Activated naive CD8-positive, alpha-beta T cell treated with anti-CD3 and anti-CD28 coated beads, Interleukin-2, amount 10 ng/mL, durations not matched to agents 7 days and 5 days (primary cell): ENCODE measurements around the gene ARHGEF12. TPM values are rescaled to one million over a fixed set of nuclear protein-coding genes. Genes with fewer than 3 reads are reported as not detected.

Experiments
- ATAC-seq: fragments of 150-1000 bp; cut with Tn5 transposase; one replicate; pipeline ENCODE4 v1.10.0; 2021; ENCODE audit warnings: low read depth, moderate library complexity
- POLR2A ChIA-PET: fragments of 350-600 bp; sonication (Branson Sonifier 250); formaldehyde crosslinking; loops from one replicate; lab custom pipeline; 2021; ENCODE audit warnings: antibody characterized with exemption; lab: Charles Lee
- DNase-seq: peaks from one replicate; pipeline ENCODE4 v3.0.0; 2021
- H3K27ac Mint-ChIP-seq: one replicate; pipeline ENCODE4 v1.8.0; 2022; ENCODE audit warnings: mild to moderate bottlenecking, mixed read lengths
- H3K27me3 Mint-ChIP-seq: one replicate; pipeline ENCODE4 v1.8.0; 2022; ENCODE audit warnings: mild to moderate bottlenecking, moderate library complexity, mixed read lengths
- H3K36me3 Mint-ChIP-seq: one replicate; pipeline ENCODE4 v1.8.0; 2021; ENCODE audit warnings: mild to moderate bottlenecking, mixed read lengths
- H3K4me1 Mint-ChIP-seq: one replicate; pipeline ENCODE4 v1.8.0; 2021; ENCODE audit warnings: mixed read lengths
- H3K4me3 Mint-ChIP-seq: one replicate; pipeline ENCODE4 v1.8.0; 2022; ENCODE audit warnings: mild to moderate bottlenecking, moderate library complexity, mixed read lengths
- H3K9me3 Mint-ChIP-seq: one replicate; pipeline ENCODE4 v1.8.0; 2021; ENCODE audit warnings: mixed read lengths
- total RNA-seq, 2 experiments: library from RNA; stranded (reverse); gene quantifications; one replicate each; pipeline ENCODE4 v1.2.3, GENCODE V29; 2021

Gene ARHGEF12
- total RNA-seq, 2 experiments from 2014 or later = 14.7 to 15.8 TPM

DNA sequence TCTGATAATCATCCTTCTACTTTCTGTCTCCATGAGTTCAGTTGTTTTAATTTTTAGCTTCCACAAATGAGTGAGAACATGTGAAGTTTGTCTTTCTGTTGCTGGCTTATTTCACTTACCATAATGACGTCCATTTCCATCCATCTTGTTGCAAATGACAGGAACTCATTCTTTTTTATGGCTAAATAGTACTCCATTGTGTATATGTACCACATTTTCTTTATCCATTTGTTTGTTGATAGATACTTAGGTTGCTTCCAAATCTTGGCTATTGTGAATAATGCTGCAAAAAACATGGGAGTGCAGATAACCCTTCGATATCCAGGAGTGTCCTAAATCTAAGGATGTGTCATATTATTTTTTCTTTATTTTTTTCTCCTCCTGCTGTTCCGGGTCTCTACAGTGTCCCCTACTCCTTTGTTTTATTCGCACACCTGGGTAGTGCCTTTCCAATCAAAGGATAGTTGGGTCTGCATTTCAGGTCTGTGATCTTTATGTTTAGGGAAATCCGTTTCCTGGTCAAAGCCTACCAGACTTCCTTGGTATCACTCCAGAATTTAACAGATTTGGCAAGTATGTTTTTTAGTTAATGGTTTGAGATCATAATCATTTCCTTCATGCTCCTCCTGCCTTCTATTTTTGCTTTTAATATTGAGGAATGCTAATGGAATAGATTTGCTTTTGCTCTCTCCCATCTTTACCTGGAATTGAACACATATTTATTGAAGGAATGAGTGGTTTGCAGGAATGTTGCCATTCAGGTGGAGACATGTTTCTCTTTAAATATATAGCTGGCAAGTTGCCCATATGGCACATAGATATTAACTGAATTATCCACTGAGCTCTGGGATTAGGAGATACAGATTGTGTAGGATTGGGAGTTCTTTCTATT lies 53.7 kb downstream of the ARHGEF12 start:
- no peaks in the 10 kb centered on the region for H3K36me3 Mint-ChIP-seq
- POLR2A ChIA-PET = interaction anchor here (0.5 kb wide), 1 partner anchor 210 kb away, joined by 3 read pairs; no protein-coding TSS in a partner anchor
- ATAC-seq = no peak
- DNase-seq = no peak
- no peaks in the 10 kb centered on the region for H3K4me1 Mint-ChIP-seq
- H3K27me3 Mint-ChIP-seq = peaks cover 33% of the 10 kb centered on the region
- peaks cover 4% of the 10 kb centered on the region for H3K9me3 Mint-ChIP-seq
- H3K4me3 Mint-ChIP-seq = no peak overlapping the region
- no peak overlapping the region for H3K27ac Mint-ChIP-seq

DNA sequence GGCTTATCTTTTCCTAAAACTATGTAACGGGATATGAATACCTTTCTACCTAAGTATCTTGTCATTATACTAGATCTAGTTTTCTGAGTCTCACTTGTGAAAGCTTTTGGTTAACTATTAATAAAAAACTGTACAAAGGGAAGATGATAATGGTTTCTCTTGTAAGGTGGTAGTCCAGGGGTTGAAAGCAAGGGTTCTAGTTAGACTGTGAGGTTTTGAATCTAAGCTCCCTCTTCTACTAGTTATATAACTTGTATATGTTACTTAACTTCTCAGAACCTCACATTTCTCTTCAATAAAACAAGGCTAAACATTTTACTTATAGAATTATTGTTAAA lies 54.3 kb downstream of the ARHGEF12 start:
- DNase-seq (no peak), ATAC-seq (no peak)
- Mint-ChIP-seq H3K27me3 (peaks cover 36% of the 10 kb centered on the region), H3K4me1 (no peaks in the 10 kb centered on the region), H3K36me3 (no peaks in the 10 kb centered on the region), H3K4me3 (no peak overlapping the region), H3K27ac (no peak overlapping the region), H3K9me3 (peaks cover 4% of the 10 kb centered on the region)
- POLR2A ChIA-PET = no interaction called here

DNA sequence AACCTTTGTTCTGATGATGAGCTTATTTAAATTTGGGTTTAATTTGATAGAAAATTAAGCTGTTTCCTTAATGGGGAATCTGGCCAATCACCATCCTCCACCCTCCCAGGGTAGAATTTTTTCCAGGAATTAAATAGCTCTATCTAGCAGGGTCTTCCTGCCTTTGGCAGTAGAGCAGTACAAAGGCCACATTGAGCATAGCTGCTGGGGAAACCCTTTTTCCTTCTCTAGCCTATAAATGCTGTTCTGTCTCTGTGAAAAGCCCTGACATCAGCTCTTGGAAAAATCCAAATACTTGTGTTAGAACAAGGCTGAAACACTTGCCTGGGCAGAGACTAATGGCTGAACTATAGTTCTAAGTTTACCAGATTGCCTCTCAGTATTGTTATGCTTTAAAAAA lies 55.1 kb downstream of the ARHGEF12 start:
- Mint-ChIP-seq H3K9me3 (peaks cover 4% of the 10 kb centered on the region), H3K27me3 (peaks cover 36% of the 10 kb centered on the region), H3K27ac (no peak overlapping the region), H3K4me3 (no peak overlapping the region), H3K4me1 (no peaks in the 10 kb centered on the region), H3K36me3 (no peaks in the 10 kb centered on the region)
- DNase-seq = no peak
- ATAC-seq = no peak
- POLR2A ChIA-PET = no interaction called here

DNA sequence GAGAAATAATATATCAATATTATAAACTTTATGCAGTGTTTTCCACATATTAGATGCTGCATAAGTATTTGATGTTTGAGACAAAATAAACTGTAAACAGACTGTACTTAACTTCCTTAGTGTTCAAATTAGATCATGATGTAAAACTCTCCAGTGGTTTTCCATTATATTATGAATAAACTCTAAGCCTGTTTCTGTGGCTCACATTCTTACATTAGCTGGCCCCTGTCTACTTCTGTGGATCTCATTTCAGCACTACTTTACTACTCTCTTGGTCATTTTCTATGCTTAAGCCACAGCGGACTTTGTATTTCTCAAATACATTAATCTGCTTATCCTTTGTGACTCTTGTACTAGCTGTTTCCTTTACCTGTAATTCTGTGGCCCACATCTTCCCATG lies 55.6 kb downstream of the ARHGEF12 start:
- no peak for ATAC-seq
- no peaks in the 10 kb centered on the region for H3K4me1 Mint-ChIP-seq
- POLR2A ChIA-PET = no interaction called here
- peaks cover 4% of the 10 kb centered on the region for H3K9me3 Mint-ChIP-seq
- no peak overlapping the region for H3K27ac Mint-ChIP-seq
- no peak overlapping the region for H3K4me3 Mint-ChIP-seq
- H3K27me3 Mint-ChIP-seq = peaks cover 34% of the 10 kb centered on the region
- H3K36me3 Mint-ChIP-seq = no peaks in the 10 kb centered on the region
- no peak for DNase-seq

DNA sequence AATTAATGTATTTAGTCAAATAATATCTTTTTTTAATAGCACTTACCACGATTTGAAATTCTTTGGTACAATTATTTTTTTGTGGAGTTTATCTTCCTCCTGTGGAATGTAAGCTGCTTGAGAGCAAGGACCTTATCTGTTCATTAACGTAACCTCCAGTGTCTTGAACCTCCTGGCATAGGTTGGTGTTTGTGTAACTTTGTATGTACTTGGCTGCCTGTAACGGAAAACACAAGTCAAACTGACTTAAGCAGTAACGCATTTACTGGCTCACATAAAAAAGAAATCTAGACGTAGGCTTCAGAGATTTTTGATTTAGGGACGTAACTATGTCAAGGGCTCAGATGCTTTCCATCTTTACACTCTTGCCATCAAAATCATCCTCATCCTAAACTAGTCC lies 56.1 kb downstream of the ARHGEF12 start:
- no peak overlapping the region for H3K4me3 Mint-ChIP-seq
- H3K27me3 Mint-ChIP-seq = peaks cover 34% of the 10 kb centered on the region
- peaks cover 4% of the 10 kb centered on the region for H3K9me3 Mint-ChIP-seq
- ATAC-seq (no peak), DNase-seq (no peak)
- no peaks in the 10 kb centered on the region for H3K36me3 Mint-ChIP-seq
- H3K27ac Mint-ChIP-seq = no peak overlapping the region
- no peaks in the 10 kb centered on the region for H3K4me1 Mint-ChIP-seq
- POLR2A ChIA-PET = no interaction called here

DNA sequence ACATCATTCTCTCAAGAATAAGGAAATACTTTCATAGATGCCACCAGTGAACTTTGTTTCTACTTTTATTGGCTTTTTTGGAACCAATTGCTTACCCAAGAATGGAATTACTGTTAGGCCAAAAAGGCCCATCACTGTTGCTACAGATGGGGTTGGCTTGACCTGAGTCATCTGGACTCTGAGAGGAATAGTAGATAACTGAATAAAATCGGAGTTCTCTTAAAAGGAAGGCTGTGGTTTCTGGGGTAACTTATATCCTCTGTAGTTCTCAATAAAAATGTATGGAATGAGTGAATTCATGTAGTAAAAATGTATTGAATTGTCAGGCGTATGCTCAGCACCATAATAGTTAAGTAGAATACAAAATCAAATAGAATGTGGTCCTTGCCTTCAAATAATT lies 56.6 kb downstream of the ARHGEF12 start:
- no peak overlapping the region for H3K27ac Mint-ChIP-seq
- POLR2A ChIA-PET = no interaction called here
- peaks cover 36% of the 10 kb centered on the region for H3K27me3 Mint-ChIP-seq
- H3K4me3 Mint-ChIP-seq = no peak overlapping the region
- no peaks in the 10 kb centered on the region for H3K4me1 Mint-ChIP-seq
- H3K36me3 Mint-ChIP-seq = no peaks in the 10 kb centered on the region
- H3K9me3 Mint-ChIP-seq = peaks cover 4% of the 10 kb centered on the region
- ATAC-seq (no peak), DNase-seq (no peak)

DNA sequence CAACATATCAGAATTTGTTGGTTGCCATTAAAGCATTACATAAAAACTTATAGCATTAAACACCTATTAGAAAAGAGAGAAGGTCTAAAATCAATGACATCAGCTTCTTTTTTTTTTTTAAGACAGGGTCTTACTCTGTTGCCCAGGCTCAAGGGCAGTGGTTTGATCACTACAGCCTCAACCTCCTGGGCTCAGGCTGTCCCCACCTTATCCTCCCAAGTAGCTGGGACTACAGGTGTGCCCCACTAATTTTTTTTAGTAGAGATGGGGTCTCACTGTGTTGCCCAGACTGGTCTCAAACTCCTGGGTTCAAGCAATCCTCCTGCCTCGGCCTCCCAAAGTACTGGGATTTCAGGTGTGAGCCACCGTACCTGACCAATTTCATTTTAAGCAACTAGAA lies 57.9 kb downstream of the ARHGEF12 start:
- peaks cover 4% of the 10 kb centered on the region for H3K9me3 Mint-ChIP-seq
- POLR2A ChIA-PET = interaction anchor here (0.7 kb wide), 2 partner anchors 8 to 36 kb away, joined by 3 to 4 read pairs; no protein-coding TSS in a partner anchor
- H3K27ac Mint-ChIP-seq = no peak overlapping the region
- H3K36me3 Mint-ChIP-seq = no peaks in the 10 kb centered on the region
- no peak overlapping the region for H3K4me3 Mint-ChIP-seq
- ATAC-seq (no peak), DNase-seq (no peak)
- H3K4me1 Mint-ChIP-seq = no peaks in the 10 kb centered on the region
- peaks cover 39% of the 10 kb centered on the region for H3K27me3 Mint-ChIP-seq

DNA sequence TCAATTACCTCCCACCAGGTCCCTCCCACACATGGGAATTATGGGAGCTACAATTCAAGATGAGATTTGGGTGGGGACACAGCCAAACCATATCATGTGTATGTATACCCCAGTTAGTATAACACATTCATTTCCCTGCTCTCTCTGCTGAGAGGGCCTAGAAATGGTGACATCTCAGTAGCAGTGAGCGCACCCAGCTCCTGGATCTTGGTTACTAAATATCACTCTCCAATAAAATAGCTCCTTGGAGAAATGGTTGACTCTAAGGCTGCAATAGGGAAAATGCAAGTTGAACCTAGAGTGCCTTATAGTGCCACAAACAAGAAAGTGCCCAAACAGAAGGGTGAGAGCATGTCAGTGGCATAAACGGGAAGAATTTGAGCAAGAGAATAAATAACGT lies 59.6 kb downstream of the ARHGEF12 start:
- ATAC-seq (no peak), DNase-seq (no peak)
- Mint-ChIP-seq H3K4me1 (no peaks in the 10 kb centered on the region), H3K27me3 (peaks cover 30% of the 10 kb centered on the region), H3K27ac (no peak overlapping the region), H3K36me3 (no peaks in the 10 kb centered on the region), H3K9me3 (no peaks in the 10 kb centered on the region), H3K4me3 (no peak overlapping the region)
- POLR2A ChIA-PET = no interaction called here

DNA sequence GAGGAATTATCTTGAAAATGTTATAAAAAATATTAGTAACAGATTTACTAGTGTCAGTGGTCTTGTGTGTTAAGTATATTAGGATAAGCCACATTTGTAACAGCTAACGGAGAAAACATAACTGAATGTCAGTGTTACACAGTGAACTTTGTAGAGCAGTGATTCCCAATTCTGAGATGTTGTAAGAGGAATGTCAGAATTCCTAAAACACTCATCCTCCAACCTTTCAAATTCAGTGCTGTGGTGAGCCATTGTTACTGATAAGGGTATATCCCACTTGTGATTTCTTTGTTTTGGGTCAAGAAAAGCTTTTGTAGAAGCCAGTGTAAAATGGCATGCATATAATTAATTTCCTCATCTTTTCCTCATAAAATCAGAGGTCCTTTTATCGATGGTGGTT lies 61.9 kb downstream of the ARHGEF12 start:
- POLR2A ChIA-PET = no interaction called here
- H3K27me3 Mint-ChIP-seq = peaks cover 35% of the 10 kb centered on the region
- no peaks in the 10 kb centered on the region for H3K4me1 Mint-ChIP-seq
- no peaks in the 10 kb centered on the region for H3K9me3 Mint-ChIP-seq
- ATAC-seq (no peak), DNase-seq (no peak)
- no peaks in the 10 kb centered on the region for H3K36me3 Mint-ChIP-seq
- no peak overlapping the region for H3K27ac Mint-ChIP-seq
- no peak overlapping the region for H3K4me3 Mint-ChIP-seq

DNA sequence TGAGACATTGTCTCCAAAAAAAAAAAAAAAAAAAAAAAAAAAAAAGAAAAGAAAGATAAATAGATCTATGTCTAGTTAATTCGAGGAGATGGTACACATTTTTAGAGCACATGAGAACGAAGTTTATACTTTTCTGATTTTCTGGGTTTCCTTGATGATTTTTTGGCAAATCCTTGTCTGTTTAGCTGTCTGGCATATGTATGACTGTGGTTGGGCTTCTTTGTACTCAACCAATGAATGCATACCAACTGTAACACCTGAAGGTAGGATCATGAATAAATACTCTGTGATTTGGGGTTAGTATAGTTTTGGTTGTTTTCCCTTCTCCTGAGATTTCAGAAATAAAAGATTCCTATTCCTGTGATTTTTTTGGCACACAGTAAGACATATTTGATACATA lies 63.1 kb downstream of the ARHGEF12 start:
- Mint-ChIP-seq H3K27ac (no peak overlapping the region), H3K4me1 (no peaks in the 10 kb centered on the region), H3K27me3 (peaks cover 35% of the 10 kb centered on the region), H3K4me3 (no peak overlapping the region), H3K9me3 (no peaks in the 10 kb centered on the region), H3K36me3 (no peaks in the 10 kb centered on the region)
- DNase-seq (no peak), ATAC-seq (no peak)
- POLR2A ChIA-PET = no interaction called here

DNA sequence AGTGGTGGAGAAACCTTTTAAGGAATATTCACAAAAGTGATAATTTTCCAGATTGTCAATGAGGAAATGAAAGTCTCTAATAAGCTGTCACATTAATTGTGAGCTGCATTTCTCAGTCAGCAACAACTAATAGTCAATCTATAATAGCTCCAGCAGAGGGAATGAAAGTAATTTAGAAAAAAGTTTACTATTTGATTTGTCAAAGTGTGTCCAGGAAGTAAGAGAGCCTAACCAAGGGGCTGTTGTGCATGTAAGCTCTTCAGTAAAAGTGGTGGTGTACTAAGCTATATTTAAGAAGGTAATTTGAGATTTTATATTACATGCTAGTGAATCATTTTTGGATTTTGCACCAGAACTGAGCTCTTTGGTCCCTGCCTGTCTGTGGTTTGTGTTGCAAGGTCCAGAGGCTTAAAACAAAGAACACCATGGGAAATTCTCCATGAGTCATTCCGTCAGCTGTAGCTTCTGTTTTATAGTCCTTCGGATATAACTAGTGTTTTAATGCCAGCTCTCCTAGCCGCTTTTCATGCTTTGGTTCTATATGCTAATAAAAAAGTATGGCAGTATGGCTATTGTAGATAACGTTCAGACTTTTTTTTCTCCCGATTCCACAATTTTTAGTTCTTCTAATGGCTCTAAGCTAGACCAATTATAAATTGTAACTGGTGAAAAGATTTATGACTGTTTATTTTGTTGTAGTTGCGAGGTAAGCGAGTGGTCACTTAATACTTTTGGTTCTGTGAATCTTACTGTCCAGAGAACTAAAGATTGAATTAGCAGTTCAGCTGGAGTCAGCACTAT lies 64.6 kb downstream of the ARHGEF12 start:
- DNase-seq (no peak), ATAC-seq (no peak)
- POLR2A ChIA-PET = no interaction called here
- Mint-ChIP-seq H3K9me3 (no peaks in the 10 kb centered on the region), H3K27me3 (peaks cover 35% of the 10 kb centered on the region), H3K27ac (no peak overlapping the region), H3K36me3 (no peaks in the 10 kb centered on the region), H3K4me1 (no peaks in the 10 kb centered on the region), H3K4me3 (no peak overlapping the region)

DNA sequence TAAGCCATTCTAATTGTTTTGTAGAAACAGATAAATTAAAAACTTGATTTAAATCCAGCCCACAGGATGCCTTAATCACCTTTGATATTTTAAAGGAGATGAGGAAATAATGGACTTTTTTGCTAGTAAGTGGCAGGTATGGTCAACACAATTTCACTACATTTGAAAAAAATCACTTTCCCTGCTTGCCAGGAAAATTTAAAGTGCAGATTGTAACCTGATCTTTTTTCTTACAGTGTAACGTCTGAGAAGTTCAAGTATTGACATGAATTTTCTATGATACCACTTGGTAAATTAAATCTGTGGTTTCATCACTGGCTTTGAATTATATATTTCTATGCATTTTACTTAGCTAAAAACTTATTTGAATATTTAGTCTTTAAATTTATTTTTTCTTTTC lies 65.3 kb downstream of the ARHGEF12 start:
- Mint-ChIP-seq H3K4me1 (no peaks in the 10 kb centered on the region), H3K27ac (no peak overlapping the region), H3K9me3 (no peaks in the 10 kb centered on the region), H3K36me3 (no peaks in the 10 kb centered on the region), H3K27me3 (peaks cover 31% of the 10 kb centered on the region), H3K4me3 (no peak overlapping the region)
- POLR2A ChIA-PET = no interaction called here
- DNase-seq (no peak), ATAC-seq (no peak)

DNA sequence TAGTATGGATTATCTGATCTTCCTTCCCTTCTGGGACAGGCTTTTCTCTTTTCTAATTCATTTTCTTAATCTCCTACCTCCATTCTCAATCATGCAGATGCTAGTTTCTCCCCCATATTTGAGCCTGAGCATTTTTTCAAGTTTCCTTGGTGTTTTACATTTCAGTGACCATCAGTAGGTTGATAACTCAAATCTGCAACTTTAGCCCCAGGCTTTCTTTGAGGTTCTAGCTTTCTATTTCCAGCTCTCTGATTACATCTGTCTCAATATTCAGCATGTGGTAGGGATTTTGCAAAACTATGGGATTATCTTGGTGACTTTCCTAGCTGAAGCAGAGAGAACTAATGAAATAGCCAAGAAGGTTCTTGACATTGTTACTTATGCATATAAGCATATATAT lies 67.8 kb downstream of the ARHGEF12 start:
- Mint-ChIP-seq H3K4me3 (no peak overlapping the region), H3K9me3 (no peaks in the 10 kb centered on the region), H3K27me3 (peaks cover 16% of the 10 kb centered on the region), H3K36me3 (no peaks in the 10 kb centered on the region), H3K4me1 (no peaks in the 10 kb centered on the region), H3K27ac (no peak overlapping the region)
- POLR2A ChIA-PET = no interaction called here
- no peak for DNase-seq
- ATAC-seq = no peak

DNA sequence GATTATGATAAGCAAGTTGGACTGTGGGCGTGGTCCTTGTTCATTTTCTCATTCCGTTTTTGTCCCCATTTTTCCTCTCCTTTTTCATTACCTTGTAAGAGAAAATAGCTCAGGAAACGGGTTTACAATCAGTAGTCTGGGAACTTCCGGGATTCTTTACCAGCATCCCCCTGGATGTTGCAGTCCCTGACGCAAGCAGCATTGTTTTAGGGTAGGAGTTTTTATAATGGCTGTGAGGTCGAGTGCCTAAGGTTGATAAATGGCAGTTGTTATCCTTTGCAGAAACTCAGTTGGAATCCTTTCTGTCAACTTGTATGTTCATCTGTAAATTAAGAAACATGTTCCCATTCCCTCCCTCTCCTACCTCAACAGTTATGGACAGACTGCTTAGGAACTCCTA lies 68.3 kb downstream of the ARHGEF12 start:
- no peak for ATAC-seq
- H3K9me3 Mint-ChIP-seq = no peaks in the 10 kb centered on the region
- H3K27ac Mint-ChIP-seq = no peak overlapping the region
- no peak overlapping the region for H3K4me3 Mint-ChIP-seq
- POLR2A ChIA-PET = no interaction called here
- H3K36me3 Mint-ChIP-seq = no peaks in the 10 kb centered on the region
- no peaks in the 10 kb centered on the region for H3K4me1 Mint-ChIP-seq
- no peak for DNase-seq
- H3K27me3 Mint-ChIP-seq = peaks cover 16% of the 10 kb centered on the region
